ENCODE data around the gene KCTD3. TPM values are rescaled to one million over a fixed set of nuclear protein-coding genes. Genes with fewer than 3 reads are reported as not detected.

KCTD3 gene
- total RNA-seq, 4 donors from 2014 or later: 41.4 to 66.4 (median 52.3) TPM

GRCh38 chr1:215643592-215644321 is 76.7 kb downstream of the KCTD3 start:
- DNase-seq: no peak
- no peak overlapping the region for H3K4me3 ChIP-seq (replicated peaks in 1 of 3)
- H3K9me3 ChIP-seq: no peaks in the 10 kb centered on the region
- no peaks in the 10 kb centered on the region for H3K36me3 ChIP-seq
- H3K27ac ChIP-seq: no peak overlapping the region
- H3K27me3 ChIP-seq: no peaks in the 10 kb centered on the region
- TF ChIP-seq CTCF (IDR thresholded peaks at IDR 0.05): no peak
- TF ChIP-seq POLR2A (IDR thresholded peaks at IDR 0.05): no peak
- WGBS, 2 donors: 91 to 93% methylated on average over 4 of the region's 4 CpGs
- intact Hi-C loops (cut with DNase I): no loop called here
- no peaks in the 10 kb centered on the region for H3K4me1 ChIP-seq

GRCh38 chr1:215645182-215645581 is 78.1 kb downstream of the KCTD3 start:
- TF ChIP-seq CTCF (IDR thresholded peaks at IDR 0.05) (no peak), POLR2A (IDR thresholded peaks at IDR 0.05) (no peak)
- H3K9me3 ChIP-seq: no peaks in the 10 kb centered on the region
- H3K4me1 ChIP-seq: no peaks in the 10 kb centered on the region
- H3K36me3 ChIP-seq: no peaks in the 10 kb centered on the region
- WGBS, 2 donors: 96% methylated on average over 4 of the region's 4 CpGs
- H3K27ac ChIP-seq: no peak overlapping the region
- no peaks in the 10 kb centered on the region for H3K27me3 ChIP-seq
- H3K4me3 ChIP-seq (replicated peaks in 1 of 3): no peak overlapping the region
- intact Hi-C loops (cut with DNase I): no loop called here
- DNase-seq: no peak

GRCh38 chr1:215645861-215646260 is 78.8 kb downstream of the KCTD3 start:
- Histone ChIP-seq H3K4me1 (no peaks in the 10 kb centered on the region), H3K27me3 (no peaks in the 10 kb centered on the region), H3K27ac (no peak overlapping the region), H3K4me3 (replicated peaks in 1 of 3) (no peak overlapping the region), H3K36me3 (no peaks in the 10 kb centered on the region), H3K9me3 (no peaks in the 10 kb centered on the region)
- no peak for DNase-seq
- TF ChIP-seq POLR2A (IDR thresholded peaks at IDR 0.05) (no peak), CTCF (IDR thresholded peaks at IDR 0.05) (no peak)
- intact Hi-C loops (cut with DNase I): no loop called here
- WGBS, 2 donors: 96 to 98% methylated on average over 2 of the region's 2 CpGs

GRCh38 chr1:215647738-215648137 is 80.6 kb downstream of the KCTD3 start:
- H3K27me3 ChIP-seq: no peaks in the 10 kb centered on the region
- TF ChIP-seq POLR2A (IDR thresholded peaks at IDR 0.05) (no peak), CTCF (IDR thresholded peaks at IDR 0.05) (no peak)
- no peak overlapping the region for H3K27ac ChIP-seq
- intact Hi-C loops (cut with DNase I): no loop called here
- no peak for DNase-seq
- no peak overlapping the region for H3K4me3 ChIP-seq (replicated peaks in 1 of 3)
- H3K4me1 ChIP-seq: no peaks in the 10 kb centered on the region
- WGBS, 2 donors: 68 to 75% methylated on average over 3 of the region's 3 CpGs
- H3K9me3 ChIP-seq: no peaks in the 10 kb centered on the region
- H3K36me3 ChIP-seq: no peaks in the 10 kb centered on the region

GRCh38 chr1:215648957-215649356 is 81.9 kb downstream of the KCTD3 start:
- WGBS, 2 donors: 93 to 96% methylated on average over 4 of the region's 4 CpGs
- TF ChIP-seq CTCF (IDR thresholded peaks at IDR 0.05): no peak
- no peak for TF ChIP-seq POLR2A (IDR thresholded peaks at IDR 0.05)
- H3K4me1 ChIP-seq: no peaks in the 10 kb centered on the region

More at GRCh38 chr1:215648957-215649356, 81.9 kb downstream of the KCTD3 start:
- Histone ChIP-seq H3K4me3 (replicated peaks in 1 of 3) (no peak overlapping the region), H3K27ac (no peak overlapping the region), H3K27me3 (no peaks in the 10 kb centered on the region), H3K9me3 (no peaks in the 10 kb centered on the region), H3K36me3 (no peaks in the 10 kb centered on the region)
- no peak for DNase-seq
- intact Hi-C loops (cut with DNase I): no loop called here

Data from thyroid gland (tissue), 4 donors.